ENCODE results near the gene DLGAP3.

The DLGAP3 gene

GRCh38 chr1:34976384-34977209 lies 47.1 kb upstream of the DLGAP3 start:
- TF ChIP-seq EZH2 (IDR thresholded peaks at IDR 0.05; ENCODE audit: borderline replicate concordance, low read depth, low read length, severe bottlenecking) = no peak
- TF ChIP-seq CTCF (IDR thresholded peaks at IDR 0.05; ENCODE audit: borderline replicate concordance, extremely low read depth, low read length, poor library complexity, severe bottlenecking) = no peak
- Histone ChIP-seq H2AFZ (ENCODE audit: low read depth, low read length) (no peak overlapping the region), H3K4me1 (ENCODE audit: insufficient read depth, low read length) (no peaks in the 10 kb centered on the region), H3K9me3 (ENCODE audit: insufficient read depth, low read length, severe bottlenecking) (no peaks in the 10 kb centered on the region), H3K36me3 (ENCODE audit: insufficient read depth, low read length) (peaks cover under 1% of the 10 kb centered on the region; the same call in 1 of the 2 replicates), H3K27ac (ENCODE audit: low read length) (no peak overlapping the region), H3K9ac (ENCODE audit: low read depth, low read length) (no peak overlapping the region), H3K4me2 (ENCODE audit: insufficient read depth, low read length) (no peak overlapping the region), H3K27me3 (ENCODE audit: insufficient read depth, low read length, poor library complexity) (no peaks in the 10 kb centered on the region), H3K79me2 (ENCODE audit: insufficient read depth, low read length) (no peaks in the 10 kb centered on the region), H3K4me3 (ENCODE audit: low read depth in 1 of 2, low read length in 2 of 2) (no peak overlapping the region), H4K20me1 (ENCODE audit: insufficient read depth, low read length) (no peaks in the 10 kb centered on the region)
- DNase-seq (no peak), ATAC-seq (ENCODE audit: insufficient read depth, low read depth) (no peak)

- Histone ChIP-seq H3K4me2 (ENCODE audit: insufficient read depth, low read length) (no peak overlapping the region), H3K27ac (ENCODE audit: low read length) (no peak overlapping the region), H3K36me3 (ENCODE audit: insufficient read depth, low read length) (no peaks in the 10 kb centered on the region), H3K9me3 (ENCODE audit: insufficient read depth, low read length, severe bottlenecking) (no peaks in the 10 kb centered on the region), H3K27me3 (ENCODE audit: insufficient read depth, low read length, poor library complexity) (no peaks in the 10 kb centered on the region), H3K4me3 (ENCODE audit: low read depth in 1 of 2, low read length in 2 of 2) (no peak overlapping the region), H3K9ac (ENCODE audit: low read depth, low read length) (no peak overlapping the region), H4K20me1 (ENCODE audit: insufficient read depth, low read length) (no peaks in the 10 kb centered on the region), H2AFZ (ENCODE audit: low read depth, low read length) (no peak overlapping the region), H3K4me1 (ENCODE audit: insufficient read depth, low read length) (no peaks in the 10 kb centered on the region), H3K79me2 (ENCODE audit: insufficient read depth, low read length) (no peaks in the 10 kb centered on the region)
- no peak for TF ChIP-seq EZH2 (IDR thresholded peaks at IDR 0.05; ENCODE audit: borderline replicate concordance, low read depth, low read length, severe bottlenecking)
- TF ChIP-seq CTCF (IDR thresholded peaks at IDR 0.05; ENCODE audit: borderline replicate concordance, extremely low read depth, low read length, poor library complexity, severe bottlenecking) = no peak
- ATAC-seq (ENCODE audit: insufficient read depth, low read depth) (no peak), DNase-seq (no peak)
Measured at GRCh38 chr1:34975771-34976170, 46.3 kb upstream of the DLGAP3 start.

DNA sequence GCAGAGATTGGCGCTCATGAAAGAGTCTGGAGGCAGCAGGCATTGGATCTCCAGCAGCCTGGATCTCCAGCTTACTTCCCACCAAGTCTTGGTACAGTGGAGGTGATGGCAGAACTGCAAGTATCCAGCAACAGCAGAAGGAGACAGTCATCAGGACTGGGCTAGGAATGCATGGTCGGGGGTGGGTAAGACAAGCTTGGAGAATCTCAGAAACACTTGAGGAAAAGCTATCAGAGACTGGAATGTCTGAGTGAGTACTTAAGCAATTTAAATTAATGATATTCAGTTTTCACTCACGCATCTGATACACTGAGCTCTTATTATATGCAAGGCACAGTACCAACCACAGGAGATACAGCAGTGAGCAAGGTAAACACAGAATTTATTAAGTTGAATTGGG lies 45.9 kb upstream of the DLGAP3 start:
- TF ChIP-seq EZH2 (IDR thresholded peaks at IDR 0.05; ENCODE audit: borderline replicate concordance, low read depth, low read length, severe bottlenecking) (no peak), CTCF (IDR thresholded peaks at IDR 0.05; ENCODE audit: borderline replicate concordance, extremely low read depth, low read length, poor library complexity, severe bottlenecking) (no peak)
- H3K27ac ChIP-seq (ENCODE audit: low read length) = no peak overlapping the region
- no peak overlapping the region for H3K4me3 ChIP-seq (ENCODE audit: low read depth in 1 of 2, low read length in 2 of 2)
- no peak overlapping the region for H3K4me2 ChIP-seq (ENCODE audit: insufficient read depth, low read length)
- DNase-seq (no peak), ATAC-seq (ENCODE audit: insufficient read depth, low read depth) (no peak)
- no peaks in the 10 kb centered on the region for H3K36me3 ChIP-seq (ENCODE audit: insufficient read depth, low read length)
- H4K20me1 ChIP-seq (ENCODE audit: insufficient read depth, low read length) = no peaks in the 10 kb centered on the region
- no peak overlapping the region for H2AFZ ChIP-seq (ENCODE audit: low read depth, low read length)
- no peaks in the 10 kb centered on the region for H3K27me3 ChIP-seq (ENCODE audit: insufficient read depth, low read length, poor library complexity)
- H3K9ac ChIP-seq (ENCODE audit: low read depth, low read length) = no peak overlapping the region
- H3K79me2 ChIP-seq (ENCODE audit: insufficient read depth, low read length) = no peaks in the 10 kb centered on the region
- no peaks in the 10 kb centered on the region for H3K9me3 ChIP-seq (ENCODE audit: insufficient read depth, low read length, severe bottlenecking)
- no peaks in the 10 kb centered on the region for H3K4me1 ChIP-seq (ENCODE audit: insufficient read depth, low read length)
